PC-9 (cell line): ENCODE measurements around the gene ATP5PD.

Experiments
- CTCF ChIP-seq: fragments of 200-600 bp; sonication (generic); conservative IDR thresholded peaks from 2 replicates; pipeline ENCODE4 v1.6.1; 2017; ENCODE audit warnings: mixed run types, antibody characterized with exemption, mild to moderate bottlenecking, moderate library complexity
- EZH2 ChIP-seq: fragments of 200-600 bp; sonication (generic); IDR thresholded peaks from 2 replicates; pipeline ENCODE4 v1.8.0; 2017; ENCODE audit warnings: antibody characterized with exemption, low read depth

GRCh38 chr17:74998783-74999182, 48.0 kb downstream of the ATP5PD start:
- TF ChIP-seq EZH2 (no peak), CTCF (no peak)
